Hepatocyte (in vitro differentiated cells): ENCODE measurements around the gene RAB21. TPM values are rescaled to one million over a fixed set of nuclear protein-coding genes. Genes with fewer than 3 reads are reported as not detected.

Source experiments
- DNase-seq: peaks from one replicate; pipeline ENCODE4 v3.0.0-alpha.2; 2016; ENCODE audit warnings: low spot score
- H2AFZ ChIP-seq: fragments of 200-600 bp; sonication (generic); 2 replicates; pipeline ENCODE4 v1.6.0; 2016; ENCODE audit warnings: antibody characterized with exemption, mild to moderate bottlenecking
- H3K27ac ChIP-seq: fragments of 200-600 bp; sonication (generic); 2 replicates; pipeline ENCODE4 v1.5.1; 2016; ENCODE audit warnings: mild to moderate bottlenecking
- H3K27me3 ChIP-seq: fragments of 200-600 bp; sonication (generic); 2 replicates; pipeline ENCODE4 v1.6.1; 2016
- H3K36me3 ChIP-seq: fragments of 200-600 bp; sonication (generic); replicated peaks from 2 replicates; pipeline ENCODE4 v1.5.1; 2016; ENCODE audit warnings: low read depth; ENCODE audit not compliant: insufficient read depth
- H3K4me1 ChIP-seq: fragments of 200-600 bp; sonication (generic); 2 replicates; pipeline ENCODE4 v1.5.1; 2016; ENCODE audit warnings: mild to moderate bottlenecking, moderate library complexity; ENCODE audit not compliant: insufficient read depth
- H3K4me2 ChIP-seq: fragments of 200-600 bp; sonication (generic); 2 replicates; pipeline ENCODE4 v1.6.0; 2016
- H3K4me3 ChIP-seq: fragments of 200-600 bp; sonication (generic); 2 replicates; pipeline ENCODE4 v1.5.1; 2016; ENCODE audit warnings: mild to moderate bottlenecking
- H3K79me2 ChIP-seq: fragments of 200-600 bp; sonication (generic); 2 replicates; pipeline ENCODE4 v1.6.0; 2017; ENCODE audit warnings: mild to moderate bottlenecking
- H3K9me2 ChIP-seq: fragments of 200-600 bp; sonication (generic); replicated peaks from 2 replicates; pipeline ENCODE4 v1.6.0; 2017; ENCODE audit warnings: mild to moderate bottlenecking; ENCODE audit not compliant: insufficient read depth
- H3K9me3 ChIP-seq: fragments of 200-600 bp; sonication (generic); 2 replicates; pipeline ENCODE4 v1.5.1; 2016; ENCODE audit warnings: low read depth, mild to moderate bottlenecking
- H4K20me1 ChIP-seq: fragments of 200-600 bp; sonication (generic); 2 replicates; pipeline ENCODE4 v1.6.0; 2016; ENCODE audit warnings: mild to moderate bottlenecking; ENCODE audit not compliant: insufficient read depth, poor library complexity, severe bottlenecking
- CTCF ChIP-seq: fragments of 200-600 bp; sonication (generic); IDR thresholded peaks from 2 replicates; pipeline ENCODE4 v1.5.1; 2016; ENCODE audit warnings: antibody characterized with exemption, mild to moderate bottlenecking; ENCODE audit not compliant: poor library complexity
- EZH2 ChIP-seq: fragments of 200-600 bp; sonication (generic); IDR thresholded peaks from 2 replicates; pipeline ENCODE4 v1.6.1; 2016; ENCODE audit warnings: antibody characterized with exemption, mild to moderate bottlenecking, borderline replicate concordance
- EZH2phosphoT487 ChIP-seq: fragments of 200-600 bp; sonication (generic); IDR thresholded peaks from one replicate; pipeline ENCODE4 v1.6.1; 2018; ENCODE audit warnings: antibody characterized with exemption, mild to moderate bottlenecking, low read depth, moderate library complexity; ENCODE audit not compliant: unreplicated experiment, severe bottlenecking
- WGBS: methylation state at CpG from one replicate; pipeline ENCODE4 v1.1.6; 2016; ENCODE audit warnings: low lambda C conversion rate; ENCODE audit errors: missing lambda C conversion rate; 5-methylcytosine and 5-hydroxymethylcytosine counted together
- polyA plus RNA-seq: library from polyadenylated mRNA; unstranded; fragments of >200 nt; fragmentation: Nextera tagmentation; extraction: Ambion mirVana; gene quantifications from 2 replicates; pipeline ENCODE4 v1.2.1, GENCODE V29; 2016
- total RNA-seq: library from RNA; depleted of rRNA; stranded (reverse); fragments of >200 nt; gene quantifications from 2 replicates; pipeline ENCODE4 v1.2.3, GENCODE V29; 2014

RAB21 gene
- total and polyA plus RNA-seq, 2 experiments from 2014 or later, result 39.2 to 65.0 TPM

GRCh38 chr12:71766202-71766601, 11.5 kb downstream of the RAB21 start:
- Histone ChIP-seq H3K4me3 (no peak overlapping the region), H2AFZ (no peak overlapping the region), H3K4me2 (no peak overlapping the region), H3K9me3 (no peaks in the 10 kb centered on the region), H4K20me1 (peaks cover 60% of the 10 kb centered on the region), H3K36me3 (no peaks in the 10 kb centered on the region), H3K27me3 (no peaks in the 10 kb centered on the region), H3K9me2 (no peaks in the 10 kb centered on the region), H3K27ac (no peak overlapping the region), H3K79me2 (peaks cover 92% of the 10 kb centered on the region), H3K4me1 (no peaks in the 10 kb centered on the region)
- 95% methylated on average over 2 of the region's 2 CpGs for WGBS
- TF ChIP-seq EZH2, result no peak
- no peak for TF ChIP-seq CTCF
- no peak for TF ChIP-seq EZH2phosphoT487
- DNase-seq, result no peak

- TF ChIP-seq EZH2phosphoT487, result no peak
- no peak for TF ChIP-seq CTCF
- TF ChIP-seq EZH2, result no peak
- no peaks in the 10 kb centered on the region for H3K4me1 ChIP-seq
- H3K79me2 ChIP-seq, result peaks cover 86% of the 10 kb centered on the region
- no peak overlapping the region for H3K27ac ChIP-seq
- H3K27me3 ChIP-seq, result no peaks in the 10 kb centered on the region
- H2AFZ ChIP-seq, result no peak overlapping the region
- no peaks in the 10 kb centered on the region for H3K9me2 ChIP-seq
- DNase-seq, result no peak
- no peak overlapping the region for H3K4me3 ChIP-seq
- no peaks in the 10 kb centered on the region for H3K36me3 ChIP-seq
- no peak overlapping the region for H3K4me2 ChIP-seq
- H4K20me1 ChIP-seq, result peaks cover 60% of the 10 kb centered on the region
- H3K9me3 ChIP-seq, result no peaks in the 10 kb centered on the region
- WGBS, result 96% methylated on average over 5 of the region's 5 CpGs
Measured at GRCh38 chr12:71767183-71767582, 12.5 kb downstream of the RAB21 start.

- no peak overlapping the region for H2AFZ ChIP-seq
- WGBS, result 94% methylated on average over 2 of the region's 2 CpGs
- H3K27me3 ChIP-seq, result no peaks in the 10 kb centered on the region
- peaks cover 55% of the 10 kb centered on the region for H4K20me1 ChIP-seq
- peaks cover 71% of the 10 kb centered on the region for H3K79me2 ChIP-seq
- H3K4me2 ChIP-seq, result no peak overlapping the region
- DNase-seq, result no peak
- no peak overlapping the region for H3K27ac ChIP-seq
- TF ChIP-seq EZH2 (no peak), EZH2phosphoT487 (no peak), CTCF (no peak)
- H3K4me3 ChIP-seq, result no peak overlapping the region
- no peaks in the 10 kb centered on the region for H3K4me1 ChIP-seq
- H3K9me3 ChIP-seq, result no peaks in the 10 kb centered on the region
- H3K9me2 ChIP-seq, result no peaks in the 10 kb centered on the region
- H3K36me3 ChIP-seq, result no peaks in the 10 kb centered on the region
Measured at GRCh38 chr12:71768900-71769299, 14.2 kb downstream of the RAB21 start.

- no peak for DNase-seq
- Histone ChIP-seq H3K9me3 (no peaks in the 10 kb centered on the region), H3K4me1 (no peaks in the 10 kb centered on the region), H3K27me3 (no peaks in the 10 kb centered on the region), H3K79me2 (peaks cover 49% of the 10 kb centered on the region), H3K27ac (no peak overlapping the region), H3K4me3 (no peak overlapping the region), H3K36me3 (no peaks in the 10 kb centered on the region), H2AFZ (no peak overlapping the region), H3K9me2 (no peaks in the 10 kb centered on the region), H3K4me2 (no peak overlapping the region), H4K20me1 (peaks cover 34% of the 10 kb centered on the region)
- 84% methylated on average over 2 of the region's 2 CpGs for WGBS
- no peak for TF ChIP-seq EZH2
- TF ChIP-seq CTCF, result no peak
- no peak for TF ChIP-seq EZH2phosphoT487
Measured at GRCh38 chr12:71771069-71771468, 16.4 kb downstream of the RAB21 start.
